Ramos (cell line): ENCODE results near the gene SBK2.
"Not testable (repeated sequence)": the region's sequence is repeated elsewhere in the genome, so short reads cannot be mapped to it uniquely, and the experiment has no call there.

Experiments
- in situ Hi-C: fragments of 300-500 bp; cut with MboI; formaldehyde crosslinking; loops from one replicate; pipeline ENCODE4 v1.14.3; 2022; ENCODE audit warnings: low sequenced_read_pairs; ENCODE audit not compliant: unreplicated experiment

Gene SBK2, protein sequence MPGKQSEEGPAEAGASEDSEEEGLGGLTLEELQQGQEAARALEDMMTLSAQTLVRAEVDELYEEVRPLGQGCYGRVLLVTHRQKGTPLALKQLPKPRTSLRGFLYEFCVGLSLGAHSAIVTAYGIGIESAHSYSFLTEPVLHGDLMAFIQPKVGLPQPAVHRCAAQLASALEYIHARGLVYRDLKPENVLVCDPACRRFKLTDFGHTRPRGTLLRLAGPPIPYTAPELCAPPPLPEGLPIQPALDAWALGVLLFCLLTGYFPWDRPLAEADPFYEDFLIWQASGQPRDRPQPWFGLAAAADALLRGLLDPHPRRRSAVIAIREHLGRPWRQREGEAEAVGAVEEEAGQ

DNA sequence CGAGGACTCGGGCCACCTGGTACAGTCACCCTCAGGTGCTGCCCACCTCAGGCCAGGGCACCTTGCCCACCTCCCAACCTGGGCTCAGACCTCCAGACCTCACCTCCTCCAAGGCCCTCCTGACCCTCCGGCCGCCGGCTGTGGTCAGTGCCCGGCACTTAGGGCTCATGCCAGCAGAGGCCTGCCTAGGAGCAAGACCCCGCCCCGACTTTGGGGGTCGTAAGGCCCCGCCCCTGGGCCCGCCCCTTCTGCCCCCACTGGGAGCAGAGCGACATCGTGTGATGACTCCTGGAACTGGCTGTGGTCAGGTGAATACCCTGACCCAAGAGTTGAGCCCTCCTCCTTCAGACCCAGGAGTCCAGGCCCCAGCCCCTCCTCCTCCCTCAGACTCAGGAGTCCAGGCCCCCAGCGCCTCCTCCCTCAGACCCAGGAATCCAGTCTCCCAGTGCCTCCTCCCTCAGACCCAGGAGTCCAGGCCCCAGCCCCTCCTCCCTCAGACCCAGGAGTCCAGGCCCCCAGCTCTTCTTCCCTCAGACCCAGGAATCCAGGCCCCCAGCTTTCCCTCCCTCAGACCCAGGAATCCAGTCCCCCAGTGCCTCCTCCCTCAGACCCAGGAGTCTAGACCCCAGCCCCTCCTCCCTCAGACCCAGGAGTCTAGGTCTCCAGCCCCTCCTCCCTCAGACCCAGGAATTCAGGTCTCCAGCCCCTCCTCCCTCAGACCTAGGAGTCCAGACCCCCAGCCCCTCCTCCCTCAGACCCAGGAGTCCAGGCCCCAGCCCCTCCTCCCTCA lies at the start of gene SBK2:
Gene SBK2 (minus strand): TSS at position 183 of the 790 bp plus-strand sequence. CDS start 839 bp downstream, outside the sequence.
- in situ Hi-C loops: no loop called here

DNA sequence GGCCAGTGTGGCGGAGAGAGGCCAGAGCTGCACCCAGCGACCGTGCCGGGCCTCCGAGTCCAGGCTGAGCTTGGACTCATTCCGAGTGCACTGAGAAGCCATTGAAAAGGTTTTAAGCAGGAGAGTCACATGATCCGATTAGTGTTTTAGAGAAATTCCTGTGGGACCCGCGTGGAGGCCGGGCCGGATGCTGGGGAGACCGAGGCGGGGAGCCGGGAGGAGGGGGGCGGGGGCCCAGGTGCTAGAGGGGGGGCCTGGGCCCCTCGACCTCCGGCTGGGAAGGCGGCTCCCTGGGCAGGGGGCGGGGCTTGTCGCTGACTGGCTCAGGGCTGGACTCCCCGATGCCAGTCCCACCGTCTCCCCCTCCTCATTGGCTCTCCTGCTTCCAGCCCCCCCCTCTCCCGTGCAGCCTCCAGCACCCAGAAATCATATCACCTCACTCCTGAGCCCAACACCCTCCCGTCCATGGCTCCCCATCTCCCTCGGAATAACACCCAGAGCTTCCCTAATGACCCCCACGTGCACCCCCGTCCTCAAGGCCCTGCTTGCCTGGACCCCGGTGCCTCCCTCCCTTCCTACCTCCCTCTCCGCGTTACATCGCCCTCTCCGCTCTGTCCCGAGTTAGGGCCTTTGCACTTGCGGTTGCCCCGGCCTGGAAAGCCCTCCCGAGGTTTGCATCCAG lies 48.9 kb upstream of the SBK2 start:
- in situ Hi-C loops: no loop called here

DNA sequence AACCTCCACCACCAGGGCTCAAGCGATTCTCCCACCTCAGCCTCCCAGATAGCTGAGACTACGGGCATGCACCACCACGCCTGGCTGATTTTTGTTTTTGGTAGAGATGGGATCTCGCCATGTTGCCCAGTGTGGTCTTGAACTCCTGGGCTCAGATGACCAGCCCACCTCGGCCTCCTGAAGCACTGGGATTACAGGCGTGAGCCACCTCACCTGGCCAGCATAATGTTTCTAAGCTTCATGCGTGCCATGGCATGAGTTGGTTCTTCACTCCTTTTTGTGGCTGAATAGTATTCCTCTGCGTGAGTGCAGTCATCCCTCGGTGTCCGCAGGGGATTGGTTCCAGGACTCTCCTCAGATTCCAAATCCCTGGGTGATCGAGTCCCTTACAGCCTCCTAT lies 47.9 kb upstream of the SBK2 start:
- in situ Hi-C loops: no loop called here

DNA sequence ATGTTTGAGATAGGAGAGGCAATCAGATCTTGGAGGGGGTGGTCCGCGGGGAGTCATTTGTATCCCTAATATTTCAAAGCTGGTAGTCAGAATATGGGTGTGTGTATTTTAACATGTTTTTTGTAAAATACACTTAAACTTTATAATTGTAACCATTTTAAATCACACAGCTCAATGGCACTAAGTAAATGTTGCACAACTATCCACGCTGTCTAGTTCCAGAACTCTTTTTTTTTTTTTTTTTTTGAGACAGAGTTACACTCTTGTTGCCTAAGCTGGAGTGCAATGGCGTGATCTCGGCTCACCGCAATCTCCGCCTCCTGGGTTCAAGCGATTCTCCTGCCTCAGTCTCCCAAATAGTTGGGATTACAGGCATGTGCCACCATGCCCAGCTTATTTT lies 47.0 kb upstream of the SBK2 start:
- in situ Hi-C loops: not testable (repeated sequence)

DNA sequence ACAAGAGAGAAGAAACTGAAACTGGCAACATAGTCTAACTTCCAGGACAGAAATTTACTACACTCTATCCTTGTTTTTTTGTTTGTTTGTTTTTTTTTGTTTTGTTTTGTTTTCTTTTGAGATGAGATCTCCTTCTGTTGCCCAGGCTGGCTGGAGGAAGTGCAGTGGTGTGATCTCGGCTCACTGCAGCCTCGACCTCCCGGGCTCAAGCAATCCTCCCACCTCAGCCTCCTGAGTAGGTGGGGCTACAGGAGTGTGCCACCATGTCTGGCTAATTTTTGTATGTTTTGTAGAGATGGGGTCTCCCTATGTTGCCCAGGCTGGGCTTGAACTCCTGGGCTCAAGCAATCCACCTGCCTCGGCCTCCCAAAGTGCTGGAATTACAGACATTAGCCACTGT lies 45.4 kb upstream of the SBK2 start:
- in situ Hi-C loops: not testable (repeated sequence)

DNA sequence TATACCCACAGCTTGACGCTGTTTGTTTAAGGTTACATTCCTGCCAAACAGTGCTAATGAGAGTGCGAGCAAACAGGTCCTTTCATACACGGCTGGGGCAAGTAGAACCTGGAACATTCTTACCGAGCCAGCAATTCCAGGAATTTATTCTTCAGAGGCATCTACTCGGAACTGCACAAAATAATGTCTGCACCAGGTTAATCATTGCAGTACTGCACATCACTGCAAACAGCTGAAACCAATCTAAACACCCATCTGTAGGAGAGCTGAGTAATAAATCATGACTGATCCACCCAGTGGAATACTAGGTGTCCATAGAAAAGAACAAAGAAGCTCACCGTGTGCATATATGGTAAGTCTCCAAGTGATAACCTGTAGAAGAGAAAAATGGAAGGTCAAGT lies 44.9 kb upstream of the SBK2 start:
- in situ Hi-C loops: no loop called here

DNA sequence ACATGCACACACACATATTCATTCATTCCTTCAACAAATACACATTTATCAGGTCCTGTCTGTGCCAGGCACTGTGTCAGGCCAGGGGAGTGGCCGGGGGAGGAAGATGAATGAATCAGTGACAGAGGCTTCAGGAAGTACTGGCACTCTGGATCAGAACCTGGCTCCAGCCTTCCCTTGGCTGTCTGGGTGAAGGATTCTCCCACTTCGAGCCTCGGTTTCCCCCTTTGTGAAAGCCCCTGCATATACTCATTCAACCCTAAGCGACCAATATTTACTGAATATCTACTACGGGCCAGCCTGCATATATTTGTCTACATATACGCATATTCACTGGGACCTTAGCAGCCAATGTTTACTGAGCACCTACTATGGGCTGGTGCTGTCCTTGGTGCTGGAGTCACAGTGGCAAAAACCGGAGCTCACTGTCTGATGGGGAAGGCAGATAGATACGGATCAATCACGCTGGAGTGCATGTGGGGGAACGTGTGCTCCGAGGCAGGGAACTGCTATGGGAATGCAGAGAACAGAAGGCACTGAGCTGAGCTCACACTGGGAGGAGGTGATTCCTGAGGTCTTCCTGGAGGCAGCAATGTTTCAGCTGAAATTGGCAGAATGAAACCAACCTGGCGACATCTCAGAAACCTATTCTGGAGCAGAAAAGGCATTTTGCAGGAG lies 44.4 kb upstream of the SBK2 start:
- in situ Hi-C loops: no loop called here

DNA sequence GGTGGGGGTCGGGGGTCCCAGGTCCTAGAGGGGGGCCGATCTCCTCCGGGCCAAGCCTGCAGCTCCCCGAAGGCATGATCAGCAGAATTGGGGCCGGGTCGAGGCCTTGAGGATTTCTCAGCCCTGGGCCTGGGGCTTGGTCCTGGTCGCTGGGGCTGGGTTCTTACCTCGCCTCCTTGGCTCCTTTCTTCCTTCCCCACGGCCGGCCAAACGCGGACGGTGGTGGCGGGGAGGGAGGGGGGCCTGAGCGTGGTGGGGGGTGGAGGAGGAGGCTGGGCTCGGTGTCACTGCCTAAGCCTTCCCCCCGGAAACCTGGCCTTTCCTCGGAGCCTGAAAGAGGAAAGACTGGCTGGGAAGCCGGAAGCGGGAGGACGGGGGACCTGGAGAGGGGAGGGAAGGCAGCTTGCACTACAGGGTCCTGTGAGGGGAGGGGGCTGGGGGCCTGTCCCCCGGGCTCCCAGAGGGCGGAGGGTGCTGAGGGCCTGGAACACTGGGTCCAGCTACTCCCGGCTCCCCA lies 43.8 kb upstream of the SBK2 start, which contains the start of gene ZNF579:
Gene ZNF579 (minus strand): TSS at position 221 of the 517 bp plus-strand sequence. CDS start 1,209 bp downstream, outside the sequence.
- in situ Hi-C loops: no loop called here

DNA sequence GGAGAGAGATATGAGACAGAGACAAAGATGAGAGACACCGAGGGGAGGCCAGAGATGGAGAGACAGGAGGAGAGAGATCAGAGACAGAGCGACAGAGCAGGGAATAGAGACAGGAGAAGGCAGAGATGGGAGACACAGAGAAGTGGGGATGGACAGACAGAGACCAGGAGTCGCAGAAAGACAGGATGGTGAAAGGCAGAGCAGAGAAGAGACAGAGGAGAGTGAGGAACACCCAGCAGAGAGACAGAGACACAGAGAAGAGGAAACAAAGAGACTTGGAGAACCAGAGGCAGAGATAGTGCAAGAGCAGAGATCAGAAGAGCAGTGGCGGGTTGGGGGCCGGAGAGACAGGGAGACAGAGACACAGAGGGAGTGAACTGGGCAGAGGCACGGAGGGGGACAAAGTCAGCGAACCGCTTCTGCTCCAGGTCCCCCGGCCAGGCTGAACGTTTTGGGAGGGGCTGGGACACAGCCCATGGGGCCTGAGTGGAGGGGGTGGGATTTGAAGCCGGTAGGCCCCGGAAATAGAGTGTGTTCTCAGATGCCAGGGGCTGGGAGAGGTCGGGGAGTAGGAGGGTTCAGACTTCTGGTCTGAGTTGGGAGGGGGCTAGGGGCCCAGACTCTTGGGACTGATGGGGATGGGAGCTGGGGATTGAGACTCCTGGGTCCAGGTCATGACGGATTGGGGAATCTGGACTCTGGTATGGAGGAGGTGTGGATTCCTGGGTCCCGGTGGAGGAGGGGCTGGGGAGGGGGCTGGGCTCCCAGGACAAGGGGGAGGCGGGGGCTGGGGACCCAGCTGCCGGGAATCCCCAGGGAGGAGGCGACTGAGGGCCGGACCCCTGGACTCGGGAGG lies 43.1 kb upstream of the SBK2 start:
- in situ Hi-C loops: no loop called here

DNA sequence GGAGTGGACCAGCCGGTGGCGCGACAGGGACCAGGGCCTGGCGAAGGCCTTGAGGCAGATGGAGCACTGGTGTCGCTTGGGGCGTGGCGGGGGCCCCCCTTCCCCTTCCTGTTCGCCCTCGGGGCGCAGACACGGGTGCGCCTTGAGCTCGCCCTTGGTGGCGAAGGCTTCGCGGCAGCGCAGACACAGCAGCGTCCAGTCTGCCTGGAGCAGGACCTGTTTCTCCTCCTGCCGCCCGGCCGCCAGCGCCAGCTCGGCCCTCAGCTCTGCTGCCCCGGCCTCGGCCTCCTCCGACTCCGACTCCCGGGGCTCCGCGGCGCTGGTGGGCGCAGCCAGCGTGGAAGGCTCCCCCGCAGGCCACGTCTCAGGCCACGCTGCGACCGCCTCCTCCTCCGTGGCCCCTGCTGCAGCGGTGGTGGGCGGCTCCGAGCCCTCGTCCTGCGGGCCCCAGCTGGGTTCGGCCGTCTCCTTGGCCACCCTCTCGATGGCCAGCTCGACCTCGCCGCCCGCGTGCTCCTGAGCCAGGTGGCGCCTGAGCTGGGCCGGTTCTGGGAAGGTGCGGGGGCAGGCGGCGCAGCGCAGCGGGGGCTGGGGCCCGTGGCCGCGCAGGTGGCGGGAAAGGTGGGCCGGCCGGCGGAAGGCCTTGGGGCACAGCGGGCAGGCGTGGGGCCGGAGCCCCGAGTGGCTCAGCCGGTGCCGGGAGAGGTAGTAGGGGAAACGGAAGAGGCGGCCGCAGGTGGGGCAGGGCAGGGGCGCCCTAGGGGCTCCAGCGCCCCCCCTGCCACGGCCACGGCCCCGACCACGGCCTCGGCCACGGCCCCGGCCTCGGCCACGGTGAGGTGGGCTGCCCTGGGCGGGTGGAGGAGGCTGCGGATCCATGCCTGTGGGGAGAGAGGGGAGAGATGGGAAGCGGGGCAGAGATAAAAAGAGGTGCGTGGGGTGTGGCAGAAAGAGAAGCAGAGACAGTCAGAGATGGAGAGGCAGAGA lies 42.1 kb upstream of the SBK2 start:
- in situ Hi-C loops: no loop called here

DNA sequence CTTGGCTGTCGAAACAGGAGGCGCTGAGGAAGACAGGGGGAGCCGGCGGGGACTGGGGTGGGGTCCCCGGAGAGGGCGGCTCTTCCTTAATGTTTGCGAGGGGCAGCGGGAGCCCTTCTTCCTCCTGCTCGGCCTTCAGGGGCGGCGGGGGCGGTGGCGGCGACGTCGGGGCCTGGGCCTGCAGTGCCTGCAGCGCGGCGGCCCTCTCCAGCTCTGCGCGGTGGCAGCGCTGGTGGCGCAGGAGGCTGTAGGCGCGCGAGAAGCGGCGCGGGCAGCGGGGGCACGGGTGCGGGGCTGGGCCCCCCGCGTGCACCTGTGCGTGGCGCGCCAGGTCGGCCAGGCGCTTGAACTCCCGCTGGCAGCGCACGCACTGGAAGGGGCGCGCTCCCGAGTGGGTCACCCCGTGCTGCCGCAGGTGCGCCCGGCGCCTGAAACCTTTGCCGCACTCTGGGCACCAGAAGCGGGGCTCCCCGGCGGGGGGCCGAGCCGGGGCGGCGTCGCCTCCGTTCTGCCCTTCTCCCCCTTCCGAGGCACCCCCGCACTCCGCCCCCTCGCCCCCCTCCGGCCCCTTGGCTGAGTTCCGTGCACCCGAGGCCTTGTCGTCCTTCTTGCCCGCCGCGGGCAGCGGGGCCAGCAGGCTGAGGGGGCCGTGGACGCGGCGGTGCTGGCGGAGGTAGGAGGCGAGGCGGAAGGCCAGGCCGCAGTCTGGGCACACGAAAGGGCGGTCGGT lies 41.3 kb upstream of the SBK2 start:
- in situ Hi-C loops: no loop called here

DNA sequence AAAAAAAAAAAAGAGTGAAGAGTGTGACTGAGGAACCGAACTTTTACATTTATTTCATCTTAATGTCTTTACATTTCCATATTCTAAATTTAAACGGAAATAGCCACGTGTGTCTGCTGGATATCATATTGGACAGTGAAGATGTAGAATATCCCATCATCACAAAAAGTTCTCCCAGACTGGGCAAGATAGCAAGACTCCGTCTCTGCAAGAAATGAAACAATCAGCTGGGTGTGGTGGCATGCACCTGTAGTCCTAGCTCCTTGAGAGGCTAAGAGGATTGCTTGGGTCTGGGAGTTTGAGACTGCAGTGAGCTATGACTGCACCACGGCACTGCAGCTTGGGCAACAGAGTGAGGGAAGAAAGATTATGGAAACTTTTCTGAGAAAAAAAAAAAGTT lies 39.8 kb upstream of the SBK2 start:
- in situ Hi-C loops: no loop called here

DNA sequence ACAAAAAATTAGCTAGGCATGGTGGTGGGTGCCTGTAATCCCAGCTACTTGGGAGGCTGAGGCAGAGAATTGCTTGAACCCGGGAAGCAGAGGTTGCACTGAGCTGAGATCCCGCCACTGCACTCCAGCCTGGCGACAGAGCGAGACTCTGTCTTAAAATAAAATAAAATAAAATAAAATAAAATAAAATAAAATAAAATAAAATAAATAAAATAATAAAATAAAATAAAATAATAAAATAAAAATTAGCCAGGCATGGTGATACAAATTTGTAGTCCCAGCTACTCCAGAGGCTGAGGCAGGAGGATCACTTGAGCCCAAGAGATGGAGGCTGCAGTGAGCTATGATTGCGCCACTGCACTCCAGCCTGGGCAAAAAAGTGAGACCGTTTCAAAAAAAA lies 37.0 kb upstream of the SBK2 start:
- in situ Hi-C loops: not testable (repeated sequence)

DNA sequence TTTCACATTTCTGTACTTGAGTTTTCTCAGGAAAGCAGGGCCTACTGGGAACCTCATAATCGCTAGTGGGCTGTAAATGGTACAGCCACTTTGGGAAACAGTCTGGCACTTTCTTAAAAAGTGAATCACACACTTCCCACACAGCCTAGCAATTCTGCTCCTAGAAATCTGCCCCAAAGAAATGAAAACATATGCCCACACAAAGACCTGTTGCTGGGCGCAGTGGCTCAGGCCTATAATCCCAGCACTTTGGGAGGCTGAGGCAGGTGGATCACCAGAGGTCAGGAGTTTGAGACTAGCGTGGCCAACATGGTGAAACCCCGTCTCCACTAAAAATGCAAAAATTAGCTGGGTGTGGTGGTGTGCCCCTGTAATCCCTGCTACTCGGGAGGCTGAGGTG lies 32.5 kb upstream of the SBK2 start:
- in situ Hi-C loops: not testable (repeated sequence)

DNA sequence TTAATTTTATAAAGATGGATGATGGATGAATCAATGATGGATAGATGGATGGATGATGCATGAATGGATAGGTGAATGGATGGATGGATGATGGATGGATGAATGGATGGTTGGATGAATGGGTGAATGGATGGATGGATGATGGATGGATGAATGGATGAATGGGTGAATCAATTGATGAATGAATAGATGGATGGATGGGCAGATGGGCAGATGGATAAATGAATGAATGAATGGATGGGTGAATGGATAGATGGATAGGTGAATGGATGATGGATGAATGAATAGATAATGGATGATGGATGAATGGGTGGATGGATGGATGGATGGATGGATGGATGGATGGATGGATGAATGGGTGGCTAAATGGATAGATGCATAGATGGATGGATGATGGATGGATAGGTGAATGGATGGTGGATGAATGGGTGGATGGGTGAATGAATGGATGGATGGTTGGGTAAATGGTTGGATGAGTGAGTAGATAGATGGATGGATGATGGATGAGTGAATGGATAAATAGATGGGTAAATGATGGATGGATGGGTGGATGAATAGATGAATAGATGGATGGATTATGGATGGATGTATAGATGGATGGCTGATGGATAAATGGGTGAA lies 30.9 kb upstream of the SBK2 start:
- in situ Hi-C loops: no loop called here

DNA sequence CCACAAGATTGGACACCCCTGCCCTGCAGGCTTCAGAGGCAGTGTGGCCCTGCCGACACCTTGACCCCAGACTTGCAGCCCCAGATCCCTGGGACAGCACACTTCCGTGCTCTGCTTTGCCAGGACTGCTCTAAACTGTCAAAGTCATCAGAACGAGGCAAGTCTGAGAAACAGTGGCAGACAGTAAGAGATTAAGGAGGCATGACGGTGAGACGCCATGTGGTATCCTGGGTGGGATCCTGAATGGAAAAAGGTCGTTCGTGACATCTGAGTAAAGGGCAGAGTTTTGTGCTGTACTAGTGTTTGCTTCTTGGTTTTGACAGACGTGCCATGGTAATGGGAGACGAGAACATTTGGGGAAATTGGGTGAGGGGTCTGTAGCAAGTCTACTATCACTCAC lies 29.9 kb upstream of the SBK2 start:
- in situ Hi-C loops: no loop called here

DNA sequence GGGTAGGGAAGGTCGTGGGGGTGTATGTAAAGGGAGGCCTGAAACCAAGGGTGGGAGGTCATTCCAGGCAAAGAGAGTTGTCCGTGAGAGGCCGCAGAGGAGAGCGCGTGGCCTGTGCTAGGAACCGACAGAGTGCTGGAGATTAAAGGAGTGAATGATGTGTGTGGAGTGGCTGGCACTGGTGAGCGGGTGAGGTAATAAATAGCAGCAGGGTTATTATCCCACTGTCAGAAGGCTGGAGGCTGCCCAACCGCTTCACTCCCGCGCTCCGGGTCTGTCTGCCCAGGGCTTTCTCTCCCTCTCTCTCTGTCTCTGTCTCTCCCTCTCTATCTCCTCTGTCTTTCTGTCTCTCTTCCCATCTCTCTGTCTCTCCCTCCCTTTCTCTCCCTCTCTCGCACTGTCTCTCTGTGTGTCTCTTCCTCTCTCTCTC lies 26.3 kb upstream of the SBK2 start:
- in situ Hi-C loops: no loop called here
